ENCODE measurements around the gene GPR31. TPM values are rescaled to one million over a fixed set of nuclear protein-coding genes. Genes with fewer than 3 reads are reported as not detected.
A peak's percentile ranks its signal among the peaks of the same experiment; 100 is the strongest.

Gene GPR31
- total and polyA plus RNA-seq, 2 donors (not counting 1 experiment from before 2014, with no cell fraction given): not detected

DNA sequence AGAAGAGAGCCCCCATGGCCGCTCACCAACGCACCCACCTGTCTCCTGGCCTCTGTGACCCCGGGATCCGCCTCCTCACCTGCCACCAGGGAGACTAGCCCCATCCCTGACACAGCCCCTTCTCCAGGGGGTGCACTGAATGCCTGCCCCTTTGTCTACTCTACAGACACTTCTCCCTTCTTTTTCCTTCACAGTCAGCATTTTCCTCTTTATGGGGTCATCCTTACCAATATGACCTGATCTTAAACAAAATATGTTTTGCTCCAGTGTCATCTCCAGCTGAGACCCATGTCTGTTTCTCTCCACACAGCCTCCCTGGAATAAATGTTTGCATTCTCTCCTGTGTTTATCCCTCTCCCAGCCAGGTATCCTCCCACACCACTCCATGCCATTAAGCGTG is 49.5 kb downstream of the GPR31 start:
- Mint-ChIP-seq H3K9me3 (ENCODE audit: insufficient read depth) (no peaks in the 10 kb centered on the region), H3K27ac (peak overlapping the region; percentile 82), H3K4me3 (peak overlapping the region; percentile 37), H3K4me1 (peaks cover 92% of the 10 kb centered on the region), H3K27me3 (no peaks in the 10 kb centered on the region)
- Histone ChIP-seq H2AFZ (ENCODE audit: insufficient read depth, low read depth, low read length, poor library complexity, severe bottlenecking) (no peak overlapping the region), H3K4me3 (ENCODE audit: control extremely low read depth in 1 of 5, extremely low read depth in 1 of 5, insufficient read depth in 1 of 5, low read depth in 2 of 5, low read length in 4 of 5) (no peak overlapping the region), H3K79me2 (ENCODE audit: control insufficient read depth, insufficient read depth, low read length) (peaks cover 82% of the 10 kb centered on the region), H3K9ac (ENCODE audit: low read length) (no peak overlapping the region), H4K20me1 (ENCODE audit: control insufficient read depth, insufficient read depth, low read length, poor library complexity, severe bottlenecking) (no peaks in the 10 kb centered on the region), H3K27ac (ENCODE audit: low read length in 2 of 2) (peak overlapping the region in 1 of 2 donors; percentile 33), H3K4me2 (replicated peaks; ENCODE audit: low read depth, low read length, poor library complexity, severe bottlenecking) (peak overlapping the region; percentile 32), H3K9me3 (ENCODE audit: control extremely low read depth in 1 of 3, control insufficient read depth in 2 of 3, insufficient read depth in 1 of 3, low read length in 2 of 3) (peaks cover 0 to 4% (median 0%) of the 10 kb centered on the region in 3 donors), H3K4me1 (ENCODE audit: control insufficient read depth in 2 of 2, insufficient read depth in 2 of 2, low read length in 2 of 2) (peaks cover 94 to 96% of the 10 kb centered on the region in 2 donors), H3K27me3 (replicated peaks in 1 of 4; ENCODE audit: control extremely low read depth in 1 of 4, control insufficient read depth in 3 of 4, insufficient read depth in 4 of 4, low read length in 3 of 4) (no peaks in the 10 kb centered on the region), H3K36me3 (replicated peaks in 1 of 2; ENCODE audit: control extremely low read depth in 1 of 2, control insufficient read depth in 1 of 2, extremely low read depth in 1 of 2, insufficient read depth in 2 of 2, low read length in 1 of 2) (no peaks in the 10 kb centered on the region)
- WGBS (ENCODE audit: insufficient coverage): 98% methylated on average over 4 of the region's 5 CpGs
- ATAC-seq (ENCODE audit: low read depth) (no peak), DNase-seq (no peak)
- POLR2A ChIA-PET: interaction anchor here (1.1 to 1.3 kb wide), 2 partner anchors 9 to 12 kb away, joined by 3 to 5 read pairs; no protein-coding TSS in a partner anchor
- intact Hi-C loops (cut with micrococcal nuclease): no loop called here
- CTCF ChIA-PET: interaction anchor here (0.7 to 1.1 kb wide), 3 partner anchors 10 to 14 kb away, joined by 3 to 4 read pairs (median 3); no protein-coding TSS in a partner anchor
- no peak for TF ChIP-seq EZH2 (IDR thresholded peaks at IDR 0.05; ENCODE audit: borderline replicate concordance, insufficient read depth, low read depth, low read length, poor library complexity, severe bottlenecking)

DNA sequence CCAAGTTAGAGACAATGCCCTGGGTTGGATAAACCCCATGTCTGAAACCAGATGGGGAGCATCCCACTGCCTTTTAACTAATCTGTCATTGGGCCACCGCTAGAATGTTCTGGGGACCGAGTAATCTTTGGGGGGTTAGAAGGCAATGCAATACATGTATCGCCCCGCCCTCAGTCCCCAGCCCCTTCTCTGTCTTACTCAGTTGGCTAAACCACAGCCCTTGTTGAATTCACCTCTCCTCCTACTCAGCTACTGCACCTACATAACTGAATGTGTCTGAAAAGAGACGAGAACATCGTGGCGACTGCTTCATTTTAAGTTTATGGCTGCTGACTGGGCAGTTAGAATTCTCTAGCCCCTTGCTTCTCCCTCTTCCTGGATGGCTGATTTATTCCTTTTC is 50.0 kb downstream of the GPR31 start:
- Histone ChIP-seq H3K4me3 (ENCODE audit: control extremely low read depth in 1 of 5, extremely low read depth in 1 of 5, insufficient read depth in 1 of 5, low read depth in 2 of 5, low read length in 4 of 5) (no peak overlapping the region), H3K9me3 (ENCODE audit: control extremely low read depth in 1 of 3, control insufficient read depth in 2 of 3, insufficient read depth in 1 of 3, low read length in 2 of 3) (peaks cover 0 to 4% (median 0%) of the 10 kb centered on the region in 3 donors), H2AFZ (ENCODE audit: insufficient read depth, low read depth, low read length, poor library complexity, severe bottlenecking) (no peak overlapping the region), H3K27ac (ENCODE audit: low read length in 2 of 2) (peak overlapping the region in 1 of 2 donors; percentile 33), H3K79me2 (ENCODE audit: control insufficient read depth, insufficient read depth, low read length) (peaks cover 80% of the 10 kb centered on the region), H3K27me3 (replicated peaks in 1 of 4; ENCODE audit: control extremely low read depth in 1 of 4, control insufficient read depth in 3 of 4, insufficient read depth in 4 of 4, low read length in 3 of 4) (no peaks in the 10 kb centered on the region), H3K9ac (ENCODE audit: low read length) (no peak overlapping the region), H3K4me2 (replicated peaks; ENCODE audit: low read depth, low read length, poor library complexity, severe bottlenecking) (no peak overlapping the region), H3K4me1 (ENCODE audit: control insufficient read depth in 2 of 2, insufficient read depth in 2 of 2, low read length in 2 of 2) (peaks cover 97% of the 10 kb centered on the region in 2 donors), H4K20me1 (ENCODE audit: control insufficient read depth, insufficient read depth, low read length, poor library complexity, severe bottlenecking) (no peaks in the 10 kb centered on the region), H3K36me3 (replicated peaks in 1 of 2; ENCODE audit: control extremely low read depth in 1 of 2, control insufficient read depth in 1 of 2, extremely low read depth in 1 of 2, insufficient read depth in 2 of 2, low read length in 1 of 2) (no peaks in the 10 kb centered on the region)
- ChIA-PET CTCF (interaction anchor here (1.1 kb wide), 1 partner anchor 14 kb away, joined by 3 read pairs; no protein-coding TSS in a partner anchor), POLR2A (interaction anchor here (0.6 to 1.3 kb wide), 3 partner anchors 9 to 12 kb away, joined by 3 to 5 read pairs (median 3); no protein-coding TSS in a partner anchor)
- Mint-ChIP-seq H3K27ac (peak overlapping the region; percentile 82), H3K27me3 (no peaks in the 10 kb centered on the region), H3K9me3 (ENCODE audit: insufficient read depth) (no peaks in the 10 kb centered on the region), H3K4me3 (peak overlapping the region; percentile 37), H3K4me1 (peaks cover 92% of the 10 kb centered on the region)
- intact Hi-C loops (cut with micrococcal nuclease): no loop called here
- DNase-seq (no peak), ATAC-seq (ENCODE audit: low read depth) (no peak)
- no peak for TF ChIP-seq EZH2 (IDR thresholded peaks at IDR 0.05; ENCODE audit: borderline replicate concordance, insufficient read depth, low read depth, low read length, poor library complexity, severe bottlenecking)
- WGBS (ENCODE audit: insufficient coverage): 100% methylated on average over 1 of the region's 7 CpGs
